GM23248 (cell line): Measurements from ENCODE around the gene UBE2F.

ENCODE experiments used
- EZH2 ChIP-seq: fragments of 200-600 bp; sonication (generic); IDR thresholded peaks from 2 replicates; pipeline ENCODE4 v1.6.1; 2018; ENCODE audit warnings: antibody characterized with exemption, mild to moderate bottlenecking; ENCODE audit not compliant: insufficient read depth, poor library complexity, severe bottlenecking
- EZH2phosphoT487 ChIP-seq: fragments of 200-600 bp; sonication (generic); IDR thresholded peaks from 2 replicates; pipeline ENCODE4 v1.6.1; 2018; ENCODE audit warnings: antibody characterized with exemption, moderate library complexity, mild to moderate bottlenecking, low read depth; ENCODE audit not compliant: insufficient read depth

DNA sequence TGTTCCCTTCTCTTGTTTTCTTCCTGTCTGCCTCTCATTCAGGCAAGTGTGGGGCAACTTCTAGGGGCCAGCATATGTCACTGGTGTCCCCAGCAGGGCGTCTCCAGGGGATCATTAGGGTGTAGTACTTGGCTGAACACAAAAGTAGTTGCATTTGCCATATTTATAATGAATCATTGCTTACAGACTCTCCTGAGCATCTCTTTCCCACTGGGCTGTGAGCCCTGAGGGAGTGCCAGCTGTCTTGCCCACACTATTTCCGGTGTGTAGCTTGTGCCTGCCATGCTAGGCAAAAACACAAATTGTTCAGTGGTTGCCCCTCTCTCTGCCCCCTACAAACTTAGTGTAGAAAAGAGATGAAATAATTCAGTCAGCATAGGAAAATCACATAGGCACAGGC, 53.1 kb downstream of the UBE2F start:
- no peak for TF ChIP-seq EZH2
- no peak for TF ChIP-seq EZH2phosphoT487
